NCI-H1105 (cell line): ENCODE results near the gene LIF.
"Not testable (repeated sequence)": the region's sequence is repeated elsewhere in the genome, so short reads cannot be mapped to it uniquely, and the experiment has no call there.

Source experiments
- DNase-seq: peaks from one replicate; lab custom pipeline; 2025; lab: John Stamatoyannopoulos, UW

The LIF gene

GRCh38 chr22:30224161-30224857, 22.2 kb downstream of the LIF start:
- no peak for DNase-seq

GRCh38 chr22:30223303-30223702, 23.3 kb downstream of the LIF start:
- no peak for DNase-seq

- DNase-seq, result no peak
Measured at GRCh38 chr22:30222321-30222720, 24.2 kb downstream of the LIF start.

GRCh38 chr22:30221121-30221992, 25.2 kb downstream of the LIF start:
- DNase-seq, result no peak

- no peak for DNase-seq
Measured at GRCh38 chr22:30220338-30221012, 26.1 kb downstream of the LIF start.

- no peak for DNase-seq
Measured at GRCh38 chr22:30219668-30220278, 26.8 kb downstream of the LIF start.

- DNase-seq, result no peak
Measured at GRCh38 chr22:30219049-30219654, 27.4 kb downstream of the LIF start.

GRCh38 chr22:30217698-30218560, 28.6 kb downstream of the LIF start:
- no peak for DNase-seq

GRCh38 chr22:30216710-30217109, 29.8 kb downstream of the LIF start:
- no peak for DNase-seq

GRCh38 chr22:30216272-30216671, 30.3 kb downstream of the LIF start:
- DNase-seq, result not testable (repeated sequence)

- peak; percentile 59 for DNase-seq
Measured at GRCh38 chr22:30214703-30215407, 31.7 kb downstream of the LIF start.

- DNase-seq, result no peak
Measured at GRCh38 chr22:30212996-30213441, 33.5 kb downstream of the LIF start.

GRCh38 chr22:30212363-30212995, 34.1 kb downstream of the LIF start:
- no peak for DNase-seq

- DNase-seq, result no peak
Measured at GRCh38 chr22:30211124-30211820, 35.3 kb downstream of the LIF start.

GRCh38 chr22:30210235-30210909, 36.2 kb downstream of the LIF start:
- no peak for DNase-seq

GRCh38 chr22:30209642-30210041, 36.9 kb downstream of the LIF start:
- no peak for DNase-seq

GRCh38 chr22:30208631-30209603, 37.6 kb downstream of the LIF start:
- DNase-seq, result no peak
